PFSK-1 (cell line): Measurements from ENCODE around the gene TACC3.

Source experiments
- FOXP2 ChIP-seq: optimal IDR thresholded peaks from 2 replicates; pipeline ENCODE3; 2011; ENCODE audit warnings: borderline replicate concordance, control low read depth, inconsistent platforms; ENCODE audit not compliant: insufficient read depth; ENCODE audit errors: extremely low read length, extremely low read depth
- POLR2AphosphoS5 ChIP-seq: IDR thresholded peaks from 2 replicates; pipeline ENCODE4 v1.6.1; 2012; ENCODE audit warnings: low read depth, mild to moderate bottlenecking, control low read depth, low read length, moderate library complexity
- SIN3A ChIP-seq: IDR thresholded peaks from 2 replicates; pipeline ENCODE4 v1.6.1; 2012; ENCODE audit warnings: mild to moderate bottlenecking, low read length, moderate library complexity, borderline replicate concordance; ENCODE audit not compliant: insufficient read depth
- TAF1 ChIP-seq: IDR thresholded peaks from 2 replicates; pipeline ENCODE4 v1.6.1; 2012; ENCODE audit warnings: low read length, control low read depth, borderline replicate concordance; ENCODE audit not compliant: insufficient read depth
- TF ChIP-seq, protein P1 (sequence below), 2 experiments: IDR thresholded peaks; 2 replicates each; pipeline versions ENCODE4 v1.6.1 to v1.8.0; 2011 to 2012; ENCODE audit warnings: low read depth in 2 of 2, low read length in 2 of 2, control low read depth in 1 of 2, inconsistent platforms in 1 of 2, mild to moderate bottlenecking in 1 of 2, moderate library complexity in 1 of 2; ENCODE audit not compliant: insufficient read depth in 1 of 2

Gene TACC3

DNA sequence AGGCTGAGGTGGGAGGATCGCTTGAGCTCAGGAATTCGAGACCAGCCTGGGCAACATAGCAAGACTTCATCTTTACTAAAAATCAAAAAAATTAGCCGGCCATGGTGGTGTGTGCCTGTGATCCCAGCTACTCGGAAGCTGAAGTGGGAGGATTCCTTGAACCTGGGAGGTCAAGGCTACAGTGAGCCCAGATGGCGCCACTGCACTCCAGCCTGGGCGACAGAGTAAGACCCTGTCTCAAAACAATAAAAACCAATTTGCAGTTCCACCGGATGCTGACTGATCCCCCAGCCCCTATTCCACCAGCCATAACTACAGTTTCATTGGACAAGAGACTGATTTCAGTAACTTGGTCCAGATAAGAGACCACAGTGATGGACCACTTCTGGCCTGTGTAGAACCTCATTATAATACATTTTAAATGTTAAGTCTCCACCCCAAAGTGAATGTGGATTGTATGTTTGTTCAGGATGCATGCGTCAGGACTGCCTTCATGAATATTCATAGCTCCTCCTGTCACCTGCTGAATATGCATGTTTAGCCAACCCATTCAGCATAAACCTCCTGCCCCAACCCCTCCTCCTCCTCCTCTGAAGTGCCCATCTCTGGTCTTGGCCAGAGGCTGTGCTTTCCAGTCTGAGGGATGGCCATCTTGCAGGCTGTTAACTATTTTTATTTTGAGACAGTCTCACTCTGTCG, 6.9 kb upstream of the TACC3 start:
- TF ChIP-seq TAF1 (no peak), FOXP2 (no peak), SIN3A (no peak), POLR2AphosphoS5 (no peak; the same call in 1 of the 2 replicates)
- TF ChIP-seq, protein P1, sequence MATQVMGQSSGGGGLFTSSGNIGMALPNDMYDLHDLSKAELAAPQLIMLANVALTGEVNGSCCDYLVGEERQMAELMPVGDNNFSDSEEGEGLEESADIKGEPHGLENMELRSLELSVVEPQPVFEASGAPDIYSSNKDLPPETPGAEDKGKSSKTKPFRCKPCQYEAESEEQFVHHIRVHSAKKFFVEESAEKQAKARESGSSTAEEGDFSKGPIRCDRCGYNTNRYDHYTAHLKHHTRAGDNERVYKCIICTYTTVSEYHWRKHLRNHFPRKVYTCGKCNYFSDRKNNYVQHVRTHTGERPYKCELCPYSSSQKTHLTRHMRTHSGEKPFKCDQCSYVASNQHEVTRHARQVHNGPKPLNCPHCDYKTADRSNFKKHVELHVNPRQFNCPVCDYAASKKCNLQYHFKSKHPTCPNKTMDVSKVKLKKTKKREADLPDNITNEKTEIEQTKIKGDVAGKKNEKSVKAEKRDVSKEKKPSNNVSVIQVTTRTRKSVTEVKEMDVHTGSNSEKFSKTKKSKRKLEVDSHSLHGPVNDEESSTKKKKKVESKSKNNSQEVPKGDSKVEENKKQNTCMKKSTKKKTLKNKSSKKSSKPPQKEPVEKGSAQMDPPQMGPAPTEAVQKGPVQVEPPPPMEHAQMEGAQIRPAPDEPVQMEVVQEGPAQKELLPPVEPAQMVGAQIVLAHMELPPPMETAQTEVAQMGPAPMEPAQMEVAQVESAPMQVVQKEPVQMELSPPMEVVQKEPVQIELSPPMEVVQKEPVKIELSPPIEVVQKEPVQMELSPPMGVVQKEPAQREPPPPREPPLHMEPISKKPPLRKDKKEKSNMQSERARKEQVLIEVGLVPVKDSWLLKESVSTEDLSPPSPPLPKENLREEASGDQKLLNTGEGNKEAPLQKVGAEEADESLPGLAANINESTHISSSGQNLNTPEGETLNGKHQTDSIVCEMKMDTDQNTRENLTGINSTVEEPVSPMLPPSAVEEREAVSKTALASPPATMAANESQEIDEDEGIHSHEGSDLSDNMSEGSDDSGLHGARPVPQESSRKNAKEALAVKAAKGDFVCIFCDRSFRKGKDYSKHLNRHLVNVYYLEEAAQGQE (IDR thresholded peaks at IDR 0.05; ENCODE audit: insufficient read depth in 1 of 2, low read depth in 2 of 2, low read length in 2 of 2) = no peak

DNA sequence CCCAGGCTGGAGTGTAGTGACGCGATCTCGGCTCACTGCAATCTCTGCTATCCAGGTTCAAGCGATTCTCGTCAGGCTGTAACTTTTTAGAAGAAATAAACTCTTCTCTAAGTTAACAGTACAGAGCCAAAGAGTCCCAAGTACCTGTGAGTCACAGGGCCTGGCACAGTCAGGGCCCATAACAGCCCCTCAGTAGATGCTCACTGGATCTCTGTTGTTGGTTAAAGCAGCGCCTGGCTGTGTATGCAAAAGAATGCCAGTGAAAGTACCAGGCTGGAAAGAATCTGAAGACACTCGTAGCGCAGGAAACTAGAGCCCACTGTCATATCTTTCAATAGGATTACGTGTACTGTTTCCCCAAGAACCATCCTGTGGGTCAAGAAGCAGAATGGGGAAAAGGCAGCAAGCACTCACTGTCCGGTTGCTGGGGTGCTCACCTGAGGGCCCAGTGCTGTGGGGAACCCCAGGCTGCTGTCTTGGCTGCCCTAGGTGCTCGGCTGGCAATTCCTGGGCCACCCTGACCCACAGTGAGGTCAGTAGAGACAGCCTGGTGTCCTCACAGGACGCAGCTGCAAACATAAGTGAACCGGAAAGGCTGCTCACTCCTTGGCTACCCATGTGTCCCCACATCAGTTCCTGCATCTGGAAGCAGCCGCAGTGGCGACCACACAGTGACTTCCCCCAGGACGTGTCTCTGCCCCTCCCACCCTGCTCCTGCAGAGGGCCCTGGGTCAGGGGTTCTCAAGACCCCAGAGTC, 6.1 kb upstream of the TACC3 start:
- TF ChIP-seq POLR2AphosphoS5 = no peak; the same call in 1 of the 2 replicates
- no peak for TF ChIP-seq FOXP2
- TF ChIP-seq, protein P1 (IDR thresholded peaks at IDR 0.05; ENCODE audit: insufficient read depth in 1 of 2, low read depth in 2 of 2, low read length in 2 of 2) = no peak
- no peak for TF ChIP-seq TAF1
- no peak for TF ChIP-seq SIN3A

DNA sequence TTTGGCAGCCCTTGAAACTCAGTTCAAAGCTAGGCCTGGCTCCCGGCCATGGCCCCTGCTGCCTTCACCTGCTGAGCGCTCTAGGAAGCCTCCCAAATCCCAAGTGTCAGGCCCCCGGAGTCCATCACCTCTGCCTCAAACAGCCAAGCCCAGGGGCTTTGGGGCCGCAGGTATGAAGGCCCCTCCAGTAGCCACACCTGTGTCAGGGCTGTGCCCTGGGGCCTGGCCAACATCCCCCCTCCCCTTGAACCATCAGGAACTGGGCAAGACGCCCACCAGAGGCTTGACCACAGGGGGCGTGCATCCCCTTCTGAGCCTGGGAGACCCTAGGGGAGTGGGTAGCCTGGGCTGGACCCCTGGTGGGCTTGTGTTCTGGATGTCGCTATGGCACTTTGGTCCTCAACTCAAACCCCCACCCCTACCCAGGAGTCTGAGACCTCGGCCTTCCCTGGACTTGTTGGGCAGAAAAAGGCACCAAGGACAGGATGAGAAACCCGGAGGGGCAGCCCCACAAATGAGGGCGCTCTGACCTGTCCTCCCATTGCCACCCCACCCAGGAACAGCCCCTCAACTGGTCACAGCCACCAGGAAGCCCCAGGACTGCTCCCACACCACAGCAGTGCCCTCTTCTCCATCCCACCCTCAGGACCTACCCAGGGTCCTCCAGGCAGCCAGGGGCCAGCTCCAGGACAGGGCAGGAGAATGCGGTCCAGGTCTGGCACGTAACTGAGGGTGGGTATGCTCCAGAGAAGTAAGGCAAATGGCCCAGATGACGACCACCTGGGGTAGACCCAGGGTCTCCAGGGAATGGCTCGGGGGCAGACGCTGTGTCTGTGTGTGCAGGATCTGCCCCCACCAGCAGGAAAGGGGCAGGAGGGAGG, 5.0 kb upstream of the TACC3 start:
- TF ChIP-seq SIN3A = no peak
- no peak for TF ChIP-seq TAF1
- TF ChIP-seq, protein P1 (IDR thresholded peaks at IDR 0.05; ENCODE audit: insufficient read depth in 1 of 2, low read depth in 2 of 2, low read length in 2 of 2) = no peak
- TF ChIP-seq POLR2AphosphoS5 = no peak

DNA sequence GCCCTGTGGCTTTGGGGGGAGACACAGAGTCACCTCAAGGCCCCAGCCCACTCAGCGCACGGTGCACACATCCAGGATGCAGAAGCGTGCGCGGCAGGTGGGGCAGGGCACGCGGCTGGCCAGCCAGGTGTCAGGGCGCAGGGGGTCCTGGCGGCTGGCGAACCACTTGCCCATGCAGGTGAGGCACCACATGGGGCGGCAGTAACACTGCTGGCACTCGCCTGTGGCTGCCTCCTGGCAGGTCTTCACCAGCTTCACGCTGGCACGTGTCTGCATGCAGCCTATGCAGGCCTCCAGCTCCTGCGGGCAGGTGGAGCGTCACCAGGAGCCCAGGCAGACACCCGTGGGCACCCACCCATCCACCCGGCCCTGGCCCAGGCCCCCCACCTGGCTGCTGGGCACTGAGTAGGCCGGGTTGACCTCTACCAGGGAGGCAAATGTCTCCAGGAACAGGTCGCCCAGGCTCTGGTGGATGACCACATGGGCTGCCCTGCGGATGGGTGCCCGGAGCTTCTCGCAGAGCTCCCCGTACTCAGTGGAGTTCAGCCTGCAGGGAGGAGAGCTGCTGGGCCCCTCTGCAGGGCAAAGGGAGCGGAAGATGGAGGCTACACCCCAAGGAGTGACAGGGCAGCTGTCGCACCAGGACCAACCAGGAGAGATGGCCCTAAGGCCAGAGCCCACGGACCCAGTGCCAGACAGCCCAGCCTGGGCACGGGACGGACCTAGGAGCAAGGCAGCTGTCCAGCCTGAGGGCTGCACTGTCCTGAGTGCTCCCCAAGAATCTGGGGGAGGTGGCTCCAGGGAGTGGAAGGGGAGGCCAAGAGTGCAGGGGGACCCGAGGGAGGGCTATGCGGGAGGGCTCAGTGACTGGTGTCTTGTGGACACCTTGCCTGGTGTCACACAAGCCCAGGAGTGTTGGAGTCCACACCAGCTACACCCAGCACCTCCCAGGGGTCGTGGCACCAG, 3.9 kb upstream of the TACC3 start:
- no peak for TF ChIP-seq FOXP2
- no peak for TF ChIP-seq TAF1
- TF ChIP-seq, protein P1 (IDR thresholded peaks at IDR 0.05; ENCODE audit: insufficient read depth in 1 of 2, low read depth in 2 of 2, low read length in 2 of 2) = no peak
- no peak; the same call in 1 of the 2 replicates for TF ChIP-seq POLR2AphosphoS5
- TF ChIP-seq SIN3A = no peak
